HCT116 (cell line): ENCODE measurements around the gene WNT9A. TPM values are rescaled to one million over a fixed set of nuclear protein-coding genes. Genes with fewer than 3 reads are reported as not detected.
A peak's percentile ranks its signal among the peaks of the same experiment; 100 is the strongest.
"Not testable (repeated sequence)": the region's sequence is repeated elsewhere in the genome, so short reads cannot be mapped to it uniquely, and the experiment has no call there.

ENCODE experiments used
- ATAC-seq: fragments of 200-7000 bp; cut with Tn5 transposase; 2 replicates; pipeline ENCODE4 v1.9.1; 2020; ENCODE audit warnings: mild to moderate bottlenecking, moderate library complexity
- BruUV-seq: library from RNA; stranded (reverse); fragments of 400-500 nt; replicated peaks from 2 replicates; lab custom pipeline; 2021; lab: Mats Ljungman, UMichigan
- CTCF ChIA-PET: fragments of 300-600 bp; sonication (Branson Sonifier 250); formaldehyde crosslinking; loops from one replicate; lab custom pipeline; 2021; ENCODE audit warnings: antibody characterized with exemption; lab: Charles Lee
- POLR2A ChIA-PET: fragments of 300-600, 350-600 bp; sonication (Branson Sonifier 250); formaldehyde crosslinking; loops from one replicate; lab custom pipeline; 2021; ENCODE audit warnings: antibody characterized with exemption; lab: Charles Lee
- RAD21 ChIA-PET, 2 experiments: fragments of 300-600 bp; sonication (Branson Sonifier 250); formaldehyde crosslinking; loops; one replicate each; lab custom pipeline; 2023; ENCODE audit warnings: low total read pairs in 2 of 2; ENCODE audit not compliant: uncharacterized antibody in 2 of 2, unreplicated experiment in 2 of 2, low non-redundant PET in 1 of 2; lab: Charles Lee
- DNase-seq: peaks from one replicate; pipeline ENCODE4 v3.0.0-alpha.2; 2010; ENCODE audit warnings: low read depth, low spot score
- H2AFZ ChIP-seq: fragments of 200-600 bp; shearing (Covaris generic), sonication (generic); 2 replicates; pipeline ENCODE4 v1.6.1; 2017; ENCODE audit warnings: low read depth, mixed run types, mixed read lengths, antibody characterized with exemption, low read length; ENCODE audit not compliant: poor library complexity, severe bottlenecking
- H3K27ac ChIP-seq: 2 replicates; pipeline ENCODE4 v1.5.1; 2012; ENCODE audit warnings: low read depth, low read length
- H3K27me3 ChIP-seq: fragments of 200-600 bp; sonication (generic); 2 replicates; pipeline ENCODE4 v1.6.1; 2016; ENCODE audit warnings: mixed run types, low read length, mixed read lengths; ENCODE audit not compliant: insufficient read depth
- H3K36me3 ChIP-seq, 2 experiments: fragments of 200-500 bp in 1 of 2; fragments of 200-600 bp in 1 of 2; sonication (Bioruptor generic) in 1 of 2; sonication (generic) in 1 of 2; 2 replicates each; pipeline versions ENCODE4 v1.5.1 to v1.6.1; 2014 to 2016; ENCODE audit warnings: low read length in 2 of 2, inconsistent platforms in 1 of 2, mixed read lengths in 1 of 2, mixed run types in 1 of 2; ENCODE audit not compliant: insufficient read depth in 2 of 2, control insufficient read depth in 1 of 2
- H3K4me1 ChIP-seq, 2 experiments: fragments of 200-600 bp in 1 of 2; sonication (generic) in 1 of 2; 2 replicates each; pipeline versions ENCODE4 v1.5.1 to v1.6.1; 2012 to 2017; ENCODE audit warnings: low read length in 2 of 2, inconsistent platforms in 1 of 2, mild to moderate bottlenecking in 1 of 2, mixed read lengths in 1 of 2, mixed run types in 1 of 2, moderate library complexity in 1 of 2; ENCODE audit not compliant: insufficient read depth in 2 of 2, control insufficient read depth in 1 of 2
- H3K4me2 ChIP-seq: fragments of 200-600 bp; sonication (generic); 2 replicates; pipeline ENCODE4 v1.6.1; 2017; ENCODE audit warnings: mixed run types, low read length, mixed read lengths
- H3K4me3 ChIP-seq, 2 experiments: fragments of 200-600 bp in 1 of 2; sonication (generic) in 1 of 2; replicated peaks in 1 of 2; 2 replicates each; pipeline ENCODE4 v1.5.1; 2011 to 2016; ENCODE audit warnings: low read length in 2 of 2, control low read depth in 1 of 2, low read depth in 1 of 2, mild to moderate bottlenecking in 1 of 2, mixed read lengths in 1 of 2, mixed run types in 1 of 2
- H3K79me2 ChIP-seq: fragments of 200-600 bp; sonication (generic); 2 replicates; pipeline ENCODE4 v1.6.1; 2017; ENCODE audit warnings: mild to moderate bottlenecking, mixed run types, low read length, moderate library complexity, mixed read lengths; ENCODE audit not compliant: insufficient read depth
- H3K9ac ChIP-seq: fragments of 200-600 bp; sonication (generic); 2 replicates; pipeline ENCODE4 v1.6.1; 2016; ENCODE audit warnings: low read length, mixed read lengths
- H3K9me2 ChIP-seq: fragments of 200-600 bp; sonication (generic), shearing (Covaris generic); 2 replicates; pipeline ENCODE4 v1.6.1; 2017; ENCODE audit warnings: mixed run types, mild to moderate bottlenecking, moderate library complexity; ENCODE audit not compliant: insufficient read depth
- H3K9me3 ChIP-seq, 2 experiments: fragments of 200-500 bp in 1 of 2; fragments of 200-600 bp in 1 of 2; sonication (Bioruptor generic) in 1 of 2; sonication (generic) in 1 of 2; 2 replicates each; pipeline ENCODE4 v1.6.1; 2014 to 2017; ENCODE audit warnings: low read length in 2 of 2, mixed read lengths in 2 of 2, inconsistent platforms in 1 of 2, low read depth in 1 of 2, mild to moderate bottlenecking in 1 of 2, mixed run types in 1 of 2, moderate library complexity in 1 of 2; ENCODE audit not compliant: control insufficient read depth in 1 of 2, insufficient read depth in 1 of 2
- H4K20me1 ChIP-seq: fragments of 200-600 bp; sonication (generic), shearing (Covaris generic); 2 replicates; pipeline ENCODE4 v1.6.1; 2017; ENCODE audit warnings: mixed run types, mild to moderate bottlenecking, moderate library complexity; ENCODE audit not compliant: insufficient read depth
- ATF3 ChIP-seq: IDR thresholded peaks from 2 replicates; pipeline ENCODE4 v1.6.1; 2012
- CEBPB ChIP-seq: IDR thresholded peaks from 2 replicates; pipeline ENCODE4 v1.6.1; 2012; ENCODE audit warnings: low read depth
- EGR1 ChIP-seq: IDR thresholded peaks from 2 replicates; pipeline ENCODE4 v1.6.1; 2012; ENCODE audit warnings: low read depth
- EZH2phosphoT487 ChIP-seq: fragments of 200-600 bp; IDR thresholded peaks from 2 replicates; pipeline ENCODE4 v1.6.1; 2018; ENCODE audit warnings: antibody characterized with exemption, borderline replicate concordance
- FOSL1 ChIP-seq: IDR thresholded peaks from 2 replicates; pipeline ENCODE4 v1.6.1; 2012; ENCODE audit warnings: low read depth
- MAX ChIP-seq: IDR thresholded peaks from 2 replicates; pipeline ENCODE4 v1.6.1; 2012
- POLR2A ChIP-seq: IDR thresholded peaks from 2 replicates; pipeline ENCODE4 v1.7.0; 2011; ENCODE audit warnings: borderline replicate concordance; ENCODE audit not compliant: insufficient read depth, insufficient read length; ENCODE audit errors: extremely low read depth
- RAD21 ChIP-seq: IDR thresholded peaks from 2 replicates; pipeline ENCODE4 v1.6.1; 2012; ENCODE audit warnings: low read depth, mild to moderate bottlenecking
- REST ChIP-seq: IDR thresholded peaks from 2 replicates; pipeline ENCODE4 v1.6.1; 2012; ENCODE audit warnings: low read depth
- ZBTB33 ChIP-seq: IDR thresholded peaks from 2 replicates; pipeline ENCODE4 v1.6.1; 2011; ENCODE audit warnings: mild to moderate bottlenecking, low read length, moderate library complexity; ENCODE audit not compliant: insufficient replicate concordance; ENCODE audit errors: extremely low read depth
- ZNF274 ChIP-seq: fragments of 200-500 bp; sonication (Bioruptor generic); IDR thresholded peaks from 2 replicates; pipeline ENCODE4 v1.6.1; 2014; ENCODE audit warnings: mild to moderate bottlenecking, low read depth, low read length, inconsistent platforms
- intact Hi-C: fragments of 100-400 bp; cut with micrococcal nuclease; formaldehyde crosslinking; loops from 2 replicates; pipeline ENCODE4 v1.10.0; 2022
- total RNA-seq: library from RNA; stranded (reverse); gene quantifications from one replicate; pipeline ENCODE4 v1.2.1, GENCODE V29; 2021; ENCODE audit not compliant: unreplicated experiment

WNT9A gene
- total RNA-seq, 1 experiment from 2014 or later, result 5.6 TPM

GRCh38 chr1:227910511-227911153, 37.1 kb downstream of the WNT9A start:
- H3K4me1 ChIP-seq, result peaks cover 10 to 17% of the 10 kb centered on the region in 2 experiments
- RAD21 ChIA-PET, result no interaction called here
- ATAC-seq (no peak), DNase-seq (no peak)
- no peak overlapping the region for H3K4me3 ChIP-seq
- no peaks in the 10 kb centered on the region for H3K9me2 ChIP-seq
- POLR2A ChIA-PET, result no interaction called here
- no peaks in the 10 kb centered on the region for H3K79me2 ChIP-seq
- H3K27ac ChIP-seq, result no peak overlapping the region
- 0 out of 2 replicates have a peak overlapping the region, but pooled peaks have one; percentile 5 for H3K4me2 ChIP-seq
- H2AFZ ChIP-seq, result no peak overlapping the region
- H4K20me1 ChIP-seq, result no peaks in the 10 kb centered on the region
- no peaks in the 10 kb centered on the region for H3K27me3 ChIP-seq
- intact Hi-C loops, result no loop called here
- no peak overlapping the region for H3K9ac ChIP-seq
- CTCF ChIA-PET, result no interaction called here
- no peaks in the 10 kb centered on the region for H3K36me3 ChIP-seq
- no peaks in the 10 kb centered on the region for H3K9me3 ChIP-seq
- TF ChIP-seq POLR2A, result no peak
- no peak for TF ChIP-seq EZH2phosphoT487
- no peak for TF ChIP-seq ATF3
- no peak for TF ChIP-seq CEBPB
- TF ChIP-seq REST, result no peak
- TF ChIP-seq MAX, result no peak
- no peak for TF ChIP-seq ZNF274
- TF ChIP-seq ZBTB33, result no peak
- no peak for TF ChIP-seq FOSL1
- TF ChIP-seq RAD21, result no peak
- no peak for TF ChIP-seq EGR1
- TF ChIP-seq, all 23 proteins: peak for 0
- BruUV-seq, result no TSS peak

- RAD21 ChIA-PET, H3K9me3 ChIP-seq, H3K79me2 ChIP-seq, H3K4me3 ChIP-seq, H4K20me1 ChIP-seq, H3K9ac ChIP-seq, H3K36me3 ChIP-seq, H3K27me3 ChIP-seq, ATAC-seq, H3K27ac ChIP-seq, CTCF ChIA-PET, intact Hi-C loops, BruUV-seq, H2AFZ ChIP-seq, H3K9me2 ChIP-seq, DNase-seq: not testable (repeated sequence)
- Histone ChIP-seq H3K4me2 (peak overlapping the region; percentile 5; the same call in 1 of the 2 replicates), H3K4me1 (peaks cover 3 to 13% of the 10 kb centered on the region in 2 experiments; a peak in 3 of 4 replicates)
- POLR2A ChIA-PET, result interaction anchor here (0.6 kb wide), 1 partner anchor 1716 kb away, joined by 3 read pairs; the partner anchor contains the start of genes TAF5L and URB2
Measured at GRCh38 chr1:227909923-227910328, 37.8 kb downstream of the WNT9A start.
